ENCODE measurements around the gene POLD4. TPM values are rescaled to one million over a fixed set of nuclear protein-coding genes. Genes with fewer than 3 reads are reported as not detected.
A peak's percentile ranks its signal among the peaks of the same experiment; 100 is the strongest.

Gene POLD4
- total RNA-seq, 1 donor from 2014 or later = 39.8 TPM

DNA sequence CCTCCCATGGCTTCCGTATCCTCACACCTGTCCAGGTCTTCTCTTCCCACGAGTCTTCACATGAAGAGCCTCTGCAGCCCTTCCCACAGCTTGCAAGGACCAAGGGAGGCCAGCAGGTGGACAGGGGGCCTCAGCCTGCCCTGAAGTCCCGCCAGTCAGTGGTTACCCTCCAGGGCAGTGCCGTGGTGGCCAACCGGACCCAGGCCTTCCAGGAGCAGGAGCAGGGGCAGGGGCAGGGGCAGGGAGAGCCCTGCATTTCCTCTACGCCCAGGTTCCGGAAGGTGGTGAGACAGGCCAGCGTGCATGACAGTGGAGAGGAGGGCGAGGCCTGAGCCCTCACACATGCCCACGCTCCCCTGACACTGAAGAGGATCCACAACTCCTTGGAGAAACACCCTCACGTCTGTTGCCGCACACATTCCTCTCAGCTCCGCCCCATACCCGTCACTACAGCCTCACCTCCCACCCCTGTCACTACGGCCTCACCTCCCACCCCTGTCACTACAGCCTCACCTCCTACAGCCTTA, 41.7 kb downstream of the POLD4 start:
- no peaks in the 10 kb centered on the region for H3K9me3 Mint-ChIP-seq
- no peak for DNase-seq (ENCODE audit: low spot score)
- peaks cover 28% of the 10 kb centered on the region for H3K4me1 Mint-ChIP-seq (ENCODE audit: low read depth)
- intact Hi-C loops (cut with micrococcal nuclease) = no loop called here
- H3K27me3 Mint-ChIP-seq (ENCODE audit: insufficient read depth) = no peaks in the 10 kb centered on the region
- H3K36me3 Mint-ChIP-seq (ENCODE audit: low read depth) = peaks cover 7% of the 10 kb centered on the region
- peak overlapping the region; percentile 52 for H3K27ac Mint-ChIP-seq
- H3K4me3 Mint-ChIP-seq = no peak overlapping the region

GRCh38 chr11:67311051-67311555, 42.2 kb downstream of the POLD4 start:
- H3K27me3 Mint-ChIP-seq (ENCODE audit: insufficient read depth) = no peaks in the 10 kb centered on the region
- H3K27ac Mint-ChIP-seq = no peak overlapping the region
- DNase-seq (ENCODE audit: low spot score) = no peak

DNA sequence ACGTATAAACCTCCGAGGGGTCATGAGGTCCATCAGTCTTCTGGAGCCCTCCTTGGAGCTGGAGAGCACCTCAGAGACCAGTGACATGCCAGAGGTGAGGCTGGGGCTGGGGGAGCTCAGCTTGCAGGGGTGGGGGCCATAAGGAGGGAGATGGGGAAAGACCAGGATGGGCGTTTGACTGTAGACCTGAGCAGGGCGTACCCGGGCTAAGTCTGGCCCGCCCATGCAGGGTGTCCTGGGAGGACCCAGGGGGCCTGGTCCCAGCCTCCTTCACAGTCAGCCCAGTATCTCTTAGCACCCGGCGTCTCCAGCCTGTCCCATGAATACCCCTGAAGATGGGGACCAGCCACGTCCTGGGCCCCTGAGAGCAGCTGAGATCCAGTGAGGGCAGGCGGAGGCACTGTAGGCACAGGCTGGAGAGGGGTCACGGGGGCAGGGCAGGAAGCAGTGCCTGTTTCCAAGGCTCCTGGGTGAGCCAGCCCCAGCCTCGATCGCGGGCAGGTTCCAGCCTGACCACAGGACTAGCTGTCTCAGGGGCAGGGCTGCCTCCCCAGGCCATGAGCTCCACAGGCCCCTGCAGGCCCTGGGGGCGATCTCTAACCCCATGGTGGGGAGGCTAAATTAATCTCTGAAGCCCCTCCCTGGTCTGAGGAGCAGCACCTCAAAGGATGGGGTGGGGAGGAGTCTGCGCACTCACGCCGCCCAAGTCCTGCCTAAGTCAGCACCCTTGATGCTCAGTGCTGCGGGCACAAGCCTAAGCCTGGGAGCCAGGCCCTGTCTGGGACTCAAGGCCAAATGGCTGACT, 42.9 kb downstream of the POLD4 start:
- no peak for DNase-seq (ENCODE audit: low spot score)
- H3K9me3 Mint-ChIP-seq = no peaks in the 10 kb centered on the region
- peaks cover 28% of the 10 kb centered on the region for H3K4me1 Mint-ChIP-seq (ENCODE audit: low read depth)
- H3K36me3 Mint-ChIP-seq (ENCODE audit: low read depth) = peaks cover 7% of the 10 kb centered on the region
- H3K27me3 Mint-ChIP-seq (ENCODE audit: insufficient read depth) = no peaks in the 10 kb centered on the region
- intact Hi-C loops (cut with micrococcal nuclease) = no loop called here
- no peak overlapping the region for H3K27ac Mint-ChIP-seq
- no peak overlapping the region for H3K4me3 Mint-ChIP-seq

More at GRCh38 chr11:67311051-67311555, 42.2 kb downstream of the POLD4 start:
- intact Hi-C loops (cut with micrococcal nuclease) = no loop called here
- Mint-ChIP-seq H3K4me3 (no peak overlapping the region), H3K4me1 (ENCODE audit: low read depth) (peaks cover 28% of the 10 kb centered on the region), H3K36me3 (ENCODE audit: low read depth) (peaks cover 7% of the 10 kb centered on the region), H3K9me3 (no peaks in the 10 kb centered on the region)

DNA sequence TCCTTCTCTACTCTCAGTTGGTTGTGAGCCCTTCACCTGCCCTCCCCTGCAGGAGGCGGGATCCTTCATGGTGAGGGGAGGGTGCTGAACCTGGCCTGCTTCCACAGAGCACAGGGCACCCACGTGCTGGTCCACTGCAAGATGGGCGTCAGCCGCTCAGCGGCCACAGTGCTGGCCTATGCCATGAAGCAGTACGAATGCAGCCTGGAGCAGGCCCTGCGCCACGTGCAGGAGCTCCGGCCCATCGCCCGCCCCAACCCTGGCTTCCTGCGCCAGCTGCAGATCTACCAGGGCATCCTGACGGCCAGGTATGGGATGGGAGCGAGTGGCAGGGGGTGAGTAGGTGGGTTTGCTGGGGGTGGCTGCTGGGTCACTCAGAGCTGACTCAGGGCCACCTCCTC, 43.7 kb downstream of the POLD4 start:
- H3K4me1 Mint-ChIP-seq (ENCODE audit: low read depth) = peaks cover 31% of the 10 kb centered on the region
- no peak for DNase-seq (ENCODE audit: low spot score)
- H3K9me3 Mint-ChIP-seq = no peaks in the 10 kb centered on the region
- no peak overlapping the region for H3K27ac Mint-ChIP-seq
- H3K4me3 Mint-ChIP-seq = no peak overlapping the region
- intact Hi-C loops (cut with micrococcal nuclease) = no loop called here
- H3K36me3 Mint-ChIP-seq (ENCODE audit: low read depth) = peaks cover 7% of the 10 kb centered on the region
- H3K27me3 Mint-ChIP-seq (ENCODE audit: insufficient read depth) = no peaks in the 10 kb centered on the region

DNA sequence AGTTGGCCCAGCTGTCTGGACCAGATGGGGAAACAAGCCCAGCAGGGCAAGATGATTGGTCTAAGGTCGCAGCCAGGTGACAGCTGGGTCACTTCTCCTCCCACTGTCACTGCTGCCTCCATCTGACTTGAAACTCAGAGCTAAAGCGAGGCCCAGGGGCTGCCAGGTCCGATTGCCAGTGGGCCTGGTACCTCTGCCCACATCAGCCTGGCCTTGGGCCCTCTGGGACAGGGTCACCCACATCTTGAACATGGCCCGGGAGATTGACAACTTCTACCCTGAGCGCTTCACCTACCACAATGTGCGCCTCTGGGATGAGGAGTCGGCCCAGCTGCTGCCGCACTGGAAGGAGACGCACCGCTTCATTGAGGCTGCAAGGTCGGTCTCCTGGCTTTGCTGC, 44.2 kb downstream of the POLD4 start:
- intact Hi-C loops (cut with micrococcal nuclease) = no loop called here
- H3K36me3 Mint-ChIP-seq (ENCODE audit: low read depth) = peaks cover 7% of the 10 kb centered on the region
- H3K4me3 Mint-ChIP-seq = no peak overlapping the region
- no peak overlapping the region for H3K27ac Mint-ChIP-seq
- peaks cover 31% of the 10 kb centered on the region for H3K4me1 Mint-ChIP-seq (ENCODE audit: low read depth)
- no peaks in the 10 kb centered on the region for H3K27me3 Mint-ChIP-seq (ENCODE audit: insufficient read depth)
- H3K9me3 Mint-ChIP-seq = no peaks in the 10 kb centered on the region
- no peak for DNase-seq (ENCODE audit: low spot score)

GRCh38 chr11:67308031-67308866, 45.1 kb downstream of the POLD4 start:
- intact Hi-C loops (cut with micrococcal nuclease) = no loop called here
- Mint-ChIP-seq H3K27me3 (ENCODE audit: insufficient read depth) (no peaks in the 10 kb centered on the region), H3K4me1 (ENCODE audit: low read depth) (peaks cover 24% of the 10 kb centered on the region), H3K4me3 (no peak overlapping the region), H3K36me3 (ENCODE audit: low read depth) (peaks cover 7% of the 10 kb centered on the region), H3K9me3 (no peaks in the 10 kb centered on the region), H3K27ac (no peak overlapping the region)
- DNase-seq (ENCODE audit: low spot score) = no peak

DNA sequence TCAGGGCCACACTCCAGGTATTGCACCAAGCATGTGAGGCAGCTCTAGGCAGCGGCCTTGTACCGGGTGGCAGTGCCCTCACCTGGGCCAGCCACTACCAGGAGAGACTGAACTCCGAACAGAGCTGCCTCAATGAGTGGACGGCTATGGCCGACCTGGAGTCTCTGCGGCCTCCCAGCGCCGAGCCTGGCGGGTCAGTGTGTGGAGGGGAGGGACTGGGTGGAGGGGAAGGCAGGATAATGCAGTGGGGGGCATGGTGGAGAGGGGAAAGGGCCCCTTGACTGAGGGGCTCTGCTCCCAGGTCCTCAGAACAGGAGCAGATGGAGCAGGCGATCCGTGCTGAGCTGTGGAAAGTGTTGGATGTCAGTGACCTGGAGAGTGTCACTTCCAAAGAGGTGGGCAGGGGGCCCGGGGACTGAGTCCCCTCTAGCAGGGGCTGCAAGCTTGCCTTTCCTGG, 45.8 kb downstream of the POLD4 start:
- H3K4me1 Mint-ChIP-seq (ENCODE audit: low read depth) = peaks cover 17% of the 10 kb centered on the region
- peaks cover 7% of the 10 kb centered on the region for H3K36me3 Mint-ChIP-seq (ENCODE audit: low read depth)
- H3K27ac Mint-ChIP-seq = no peak overlapping the region
- no peak overlapping the region for H3K4me3 Mint-ChIP-seq
- intact Hi-C loops (cut with micrococcal nuclease) = no loop called here
- no peaks in the 10 kb centered on the region for H3K27me3 Mint-ChIP-seq (ENCODE audit: insufficient read depth)
- no peaks in the 10 kb centered on the region for H3K9me3 Mint-ChIP-seq
- DNase-seq (ENCODE audit: low spot score) = no peak

- peaks cover 3% of the 10 kb centered on the region for H3K36me3 Mint-ChIP-seq (ENCODE audit: low read depth)
- H3K4me3 Mint-ChIP-seq = no peak overlapping the region
- no peak for DNase-seq (ENCODE audit: low spot score)
- H3K27ac Mint-ChIP-seq = no peak overlapping the region
- H3K27me3 Mint-ChIP-seq (ENCODE audit: insufficient read depth) = no peaks in the 10 kb centered on the region
- H3K9me3 Mint-ChIP-seq = no peaks in the 10 kb centered on the region
- peaks cover 11% of the 10 kb centered on the region for H3K4me1 Mint-ChIP-seq (ENCODE audit: low read depth)
- intact Hi-C loops (cut with micrococcal nuclease) = no loop called here
Observed at GRCh38 chr11:67306769-67307544, 46.4 kb downstream of the POLD4 start.

DNA sequence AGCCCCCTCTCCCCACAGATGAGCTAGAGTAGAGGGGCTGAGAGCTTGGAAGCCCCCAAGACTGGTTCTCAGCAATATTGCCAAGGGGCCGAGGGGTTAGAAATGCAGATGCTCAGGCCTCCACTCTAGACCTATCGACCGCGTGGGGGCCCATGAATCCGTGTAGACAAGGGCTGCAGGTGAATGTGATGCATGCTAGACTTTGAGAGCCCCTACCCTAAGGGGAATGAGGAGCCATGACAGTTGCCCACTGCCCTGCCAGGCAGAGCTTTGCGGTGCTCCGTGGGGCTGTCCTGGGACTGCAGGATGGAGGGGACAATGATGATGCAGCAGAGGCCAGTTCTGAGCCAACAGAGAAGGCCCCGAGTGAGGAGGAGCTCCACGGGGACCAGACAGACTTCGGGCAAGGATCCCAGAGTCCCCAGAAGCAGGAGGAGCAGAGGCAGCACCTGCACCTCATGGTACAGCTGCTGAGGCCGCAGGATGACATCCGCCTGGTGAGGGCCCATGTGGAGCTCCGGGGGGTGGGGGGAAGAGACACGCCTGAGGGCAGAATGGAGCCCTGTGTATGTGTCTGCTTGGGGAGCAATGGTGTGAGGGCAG, 48.7 kb downstream of the POLD4 start:
- Mint-ChIP-seq H3K27ac (no peak overlapping the region), H3K9me3 (no peaks in the 10 kb centered on the region), H3K4me3 (no peak overlapping the region), H3K27me3 (ENCODE audit: insufficient read depth) (no peaks in the 10 kb centered on the region), H3K4me1 (ENCODE audit: low read depth) (peaks cover 5% of the 10 kb centered on the region), H3K36me3 (ENCODE audit: low read depth) (peaks cover 6% of the 10 kb centered on the region)
- intact Hi-C loops (cut with micrococcal nuclease) = no loop called here
- DNase-seq (ENCODE audit: low spot score) = no peak

GRCh38 chr11:67303835-67304411, 49.4 kb downstream of the POLD4 start:
- intact Hi-C loops (cut with micrococcal nuclease) = loop anchor here (1.0 to 2.0 kb wide), 3 partner anchors 11 to 15 kb away; partner anchors contain the start of gene ANKRD13D
- Mint-ChIP-seq H3K4me3 (no peak overlapping the region), H3K27ac (no peak overlapping the region), H3K27me3 (ENCODE audit: insufficient read depth) (no peaks in the 10 kb centered on the region), H3K9me3 (no peaks in the 10 kb centered on the region), H3K36me3 (ENCODE audit: low read depth) (peaks cover 7% of the 10 kb centered on the region), H3K4me1 (ENCODE audit: low read depth) (peaks cover 5% of the 10 kb centered on the region)
- no peak for DNase-seq (ENCODE audit: low spot score)

DNA sequence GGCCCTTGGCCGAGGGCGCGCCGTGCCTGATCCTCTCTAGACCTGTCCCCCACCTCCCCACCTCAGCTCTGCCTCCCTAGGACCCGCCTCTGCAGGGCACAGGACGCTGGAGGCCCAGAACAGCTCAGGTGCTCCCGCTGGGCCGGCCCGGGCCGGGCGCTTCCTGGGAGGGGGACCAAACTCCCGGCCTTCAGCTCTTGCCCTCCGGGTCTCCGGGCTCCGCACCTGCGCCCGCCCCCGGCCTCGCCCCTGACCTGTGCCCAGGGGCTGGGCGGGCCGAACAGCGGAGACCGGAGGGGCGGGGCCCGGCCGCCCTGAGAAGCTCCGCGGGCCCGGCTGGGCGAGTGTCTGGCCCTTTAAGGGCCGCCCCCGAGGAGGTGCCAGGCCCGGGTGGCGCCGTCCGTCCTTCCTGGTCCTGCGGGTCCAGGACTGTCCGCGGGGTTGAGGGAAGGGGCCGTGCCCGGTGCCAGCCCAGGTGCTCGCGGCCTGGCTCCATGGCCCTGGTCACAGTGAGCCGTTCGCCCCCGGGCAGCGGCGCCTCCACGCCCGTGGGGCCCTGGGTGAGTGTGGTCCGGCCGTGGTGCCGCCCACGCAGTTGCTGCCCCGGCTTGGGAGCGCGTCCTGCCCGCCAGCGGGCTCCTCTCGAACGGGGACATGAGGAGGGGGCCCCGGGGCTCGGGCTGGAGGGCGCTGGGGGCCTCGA, 50.1 kb downstream of the POLD4 start, which contains the start of gene SSH3:
SSH3 (plus strand) TSS at position 399 of the 703 bp plus-strand sequence; CDS start at position 495, 96 bp downstream.
- intact Hi-C loops (cut with micrococcal nuclease) = loop anchor here (1.0 to 2.0 kb wide), 3 partner anchors 10 to 14 kb away; partner anchors contain the start of gene ANKRD13D
- H3K4me1 Mint-ChIP-seq (ENCODE audit: low read depth) = peaks cover 11% of the 10 kb centered on the region
- peak within 1 kb of the TSS; percentile 15 for H3K4me3 Mint-ChIP-seq
- no peak for DNase-seq (ENCODE audit: low spot score)
- no peaks in the 10 kb centered on the region for H3K27me3 Mint-ChIP-seq (ENCODE audit: insufficient read depth)
- no peak within 1 kb of the TSS for H3K27ac Mint-ChIP-seq
- peaks cover 13% of the 10 kb centered on the region for H3K36me3 Mint-ChIP-seq (ENCODE audit: low read depth)
- H3K9me3 Mint-ChIP-seq = no peaks in the 10 kb centered on the region

All from activated T-helper 1 cell treated with anti-CD3 and anti-CD28 coated beads, Interleukin-12 subunit alpha, Interleukin-12 subunit beta, Interleukin-2, Interleukin-4 antibody, amounts not matched to agents 30 ng/mL and 10 ng/mL and 1 ng/mL, durations not matched to agents 14 hours and 24 hours and 36 hours (primary cell).